Measurements from ENCODE around the gene TSPEAR. TPM values are rescaled to one million over a fixed set of nuclear protein-coding genes. Genes with fewer than 3 reads are reported as not detected.
A peak's percentile ranks its signal among the peaks of the same experiment; 100 is the strongest.

TSPEAR gene
- total RNA-seq, 1 experiment from 2014 or later = 2.1 TPM

DNA sequence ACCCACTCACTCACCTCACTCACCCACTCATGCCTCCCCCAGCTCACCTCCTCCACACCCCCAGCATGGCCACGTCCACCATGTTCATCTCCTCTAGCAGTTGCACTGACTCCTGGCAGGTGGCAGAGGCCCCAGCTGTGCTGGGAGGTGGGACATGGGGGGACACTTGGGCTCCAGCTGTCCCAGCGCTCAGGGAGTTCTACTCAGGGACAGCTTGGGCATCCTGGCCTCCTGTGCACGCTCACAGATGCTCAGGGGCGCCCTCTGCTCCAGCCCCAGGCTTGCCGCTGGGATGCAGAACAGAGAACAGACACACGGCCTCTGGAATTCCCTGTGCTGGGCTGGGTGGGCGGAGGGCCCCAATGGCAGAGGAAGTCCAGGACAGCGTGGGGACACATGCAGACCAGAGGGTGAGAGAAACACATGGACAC is 94.3 kb downstream of the TSPEAR start:
- DNase-seq (ENCODE audit: low spot score) = peak; percentile 48
- no peak overlapping the region for H3K27ac Mint-ChIP-seq
- ChIA-PET POLR2A (no interaction called here), CTCF (interaction anchor here (0.6 to 3.6 kb wide), 5 partner anchors 106 to 276 kb away, joined by 4 to 16 read pairs (median 4); no protein-coding TSS in a partner anchor)
- TF ChIP-seq, protein P1, sequence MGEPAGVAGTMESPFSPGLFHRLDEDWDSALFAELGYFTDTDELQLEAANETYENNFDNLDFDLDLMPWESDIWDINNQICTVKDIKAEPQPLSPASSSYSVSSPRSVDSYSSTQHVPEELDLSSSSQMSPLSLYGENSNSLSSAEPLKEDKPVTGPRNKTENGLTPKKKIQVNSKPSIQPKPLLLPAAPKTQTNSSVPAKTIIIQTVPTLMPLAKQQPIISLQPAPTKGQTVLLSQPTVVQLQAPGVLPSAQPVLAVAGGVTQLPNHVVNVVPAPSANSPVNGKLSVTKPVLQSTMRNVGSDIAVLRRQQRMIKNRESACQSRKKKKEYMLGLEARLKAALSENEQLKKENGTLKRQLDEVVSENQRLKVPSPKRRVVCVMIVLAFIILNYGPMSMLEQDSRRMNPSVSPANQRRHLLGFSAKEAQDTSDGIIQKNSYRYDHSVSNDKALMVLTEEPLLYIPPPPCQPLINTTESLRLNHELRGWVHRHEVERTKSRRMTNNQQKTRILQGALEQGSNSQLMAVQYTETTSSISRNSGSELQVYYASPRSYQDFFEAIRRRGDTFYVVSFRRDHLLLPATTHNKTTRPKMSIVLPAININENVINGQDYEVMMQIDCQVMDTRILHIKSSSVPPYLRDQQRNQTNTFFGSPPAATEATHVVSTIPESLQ (CRISPR knock-in tag; IDR thresholded peaks at IDR 0.05) = no peak
- TF ChIP-seq PRRX2 (CRISPR knock-in tag; IDR thresholded peaks at IDR 0.05) (no peak), HMGA2 (CRISPR knock-in tag; IDR thresholded peaks at IDR 0.05) (no peak), ZNF396 (CRISPR knock-in tag; IDR thresholded peaks at IDR 0.05; ENCODE audit: borderline replicate concordance) (no peak), RELA (CRISPR knock-in tag; IDR thresholded peaks at IDR 0.05; ENCODE audit: borderline replicate concordance) (no peak), ZNF219 (CRISPR knock-in tag; IDR thresholded peaks at IDR 0.05; ENCODE audit: borderline replicate concordance) (no peak), ATF1 (CRISPR knock-in tag; IDR thresholded peaks at IDR 0.05) (no peak), NFE2L1 (CRISPR knock-in tag; IDR thresholded peaks at IDR 0.05) (no peak), ZNF121 (CRISPR knock-in tag; IDR thresholded peaks at IDR 0.05) (no peak), ETV6 (CRISPR knock-in tag; IDR thresholded peaks at IDR 0.05) (no peak)
- TF ChIP-seq, protein P2, sequence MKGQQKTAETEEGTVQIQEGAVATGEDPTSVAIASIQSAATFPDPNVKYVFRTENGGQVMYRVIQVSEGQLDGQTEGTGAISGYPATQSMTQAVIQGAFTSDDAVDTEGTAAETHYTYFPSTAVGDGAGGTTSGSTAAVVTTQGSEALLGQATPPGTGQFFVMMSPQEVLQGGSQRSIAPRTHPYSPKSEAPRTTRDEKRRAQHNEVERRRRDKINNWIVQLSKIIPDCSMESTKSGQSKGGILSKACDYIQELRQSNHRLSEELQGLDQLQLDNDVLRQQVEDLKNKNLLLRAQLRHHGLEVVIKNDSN (CRISPR knock-in tag; IDR thresholded peaks at IDR 0.05) = no peak
- TF ChIP-seq, protein P3, sequence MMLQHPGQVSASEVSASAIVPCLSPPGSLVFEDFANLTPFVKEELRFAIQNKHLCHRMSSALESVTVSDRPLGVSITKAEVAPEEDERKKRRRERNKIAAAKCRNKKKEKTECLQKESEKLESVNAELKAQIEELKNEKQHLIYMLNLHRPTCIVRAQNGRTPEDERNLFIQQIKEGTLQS (CRISPR knock-in tag; conservative IDR thresholded peaks at IDR 0.05) = no peak
- no peaks in the 10 kb centered on the region; the same call in 1 of the 2 replicates for H3K27me3 Mint-ChIP-seq (ENCODE audit: low read depth)
- no peak overlapping the region for H3K4me3 Mint-ChIP-seq
- peak; percentile 77 for ATAC-seq
- peaks cover 33% of the 10 kb centered on the region for H3K9me3 Mint-ChIP-seq
- H3K36me3 Mint-ChIP-seq = peaks cover 28% of the 10 kb centered on the region
- peaks cover 31% of the 10 kb centered on the region for H3K4me1 Mint-ChIP-seq

DNA sequence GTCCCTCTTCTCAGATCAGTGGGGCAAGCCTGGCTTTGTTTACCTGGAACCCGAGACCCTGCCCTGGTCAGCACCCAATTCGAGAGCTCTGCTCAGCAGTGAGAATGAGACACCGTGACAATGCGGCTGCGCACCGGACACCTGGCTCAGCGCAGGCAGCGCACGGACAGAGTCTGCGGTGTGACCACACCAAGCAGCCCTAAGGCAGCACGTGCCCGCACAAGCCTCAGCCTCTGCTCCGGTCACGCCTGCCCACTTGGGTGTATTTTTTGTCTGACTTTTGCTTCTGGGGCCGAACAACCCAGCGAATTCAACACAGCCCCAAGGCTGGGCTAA is 94.8 kb downstream of the TSPEAR start:
- CTCF ChIA-PET = interaction anchor here (0.6 to 3.6 kb wide), 5 partner anchors 106 to 276 kb away, joined by 4 to 16 read pairs (median 4); no protein-coding TSS in a partner anchor
- H3K4me1 Mint-ChIP-seq = peaks cover 31% of the 10 kb centered on the region
- H3K27ac Mint-ChIP-seq = no peak overlapping the region
- TF ChIP-seq, protein P1 (CRISPR knock-in tag; IDR thresholded peaks at IDR 0.05) = no peak
- TF ChIP-seq JUN (CRISPR knock-in tag; IDR thresholded peaks at IDR 0.05) (no peak), GABPB1 (CRISPR knock-in tag; IDR thresholded peaks at IDR 0.05) (no peak), MYBL2 (CRISPR knock-in tag; IDR thresholded peaks at IDR 0.05) (no peak), ELF4 (CRISPR knock-in tag; IDR thresholded peaks at IDR 0.05; ENCODE audit: low read depth) (no peak)
- TF ChIP-seq, protein P4, sequence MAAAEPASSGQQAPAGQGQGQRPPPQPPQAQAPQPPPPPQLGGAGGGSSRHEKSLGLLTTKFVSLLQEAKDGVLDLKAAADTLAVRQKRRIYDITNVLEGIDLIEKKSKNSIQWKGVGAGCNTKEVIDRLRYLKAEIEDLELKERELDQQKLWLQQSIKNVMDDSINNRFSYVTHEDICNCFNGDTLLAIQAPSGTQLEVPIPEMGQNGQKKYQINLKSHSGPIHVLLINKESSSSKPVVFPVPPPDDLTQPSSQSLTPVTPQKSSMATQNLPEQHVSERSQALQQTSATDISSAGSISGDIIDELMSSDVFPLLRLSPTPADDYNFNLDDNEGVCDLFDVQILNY (CRISPR knock-in tag; IDR thresholded peaks at IDR 0.05) = no peak
- peaks cover under 1% of the 10 kb centered on the region for H3K27me3 Mint-ChIP-seq (ENCODE audit: low read depth)
- DNase-seq (ENCODE audit: low spot score) (no peak), ATAC-seq (no peak)
- peaks cover 30% of the 10 kb centered on the region for H3K9me3 Mint-ChIP-seq
- H3K4me3 Mint-ChIP-seq = no peak overlapping the region
- POLR2A ChIA-PET = no interaction called here
- peaks cover 29% of the 10 kb centered on the region for H3K36me3 Mint-ChIP-seq
